WTC11 (cell line): ENCODE data around the gene PHC2. TPM values are rescaled to one million over a fixed set of nuclear protein-coding genes. Genes with fewer than 3 reads are reported as not detected.

Experiments used
- ATAC-seq: fragments of 200-7000 bp; cut with Tn5 transposase; 2 replicates; pipeline ENCODE4 v1.10.0; 2021; ENCODE audit warnings: mild to moderate bottlenecking, moderate library complexity
- CTCF ChIA-PET: fragments of 300-600 bp; sonication (Branson Sonifier 250); formaldehyde crosslinking; loops from one replicate; lab custom pipeline; 2021; ENCODE audit warnings: antibody characterized with exemption; lab: Charles Lee
- POLR2A ChIA-PET: fragments of 350-600 bp; sonication (Branson Sonifier 250); formaldehyde crosslinking; loops from one replicate; lab custom pipeline; 2021; ENCODE audit warnings: antibody characterized with exemption; lab: Charles Lee
- DNase-seq: peaks from one replicate; pipeline ENCODE4 v3.0.0; 2021; ENCODE audit warnings: low spot score
- H3K27ac Mint-ChIP-seq: 2 replicates; pipeline ENCODE4 v1.8.0; 2021; ENCODE audit warnings: mixed read lengths
- H3K27me3 Mint-ChIP-seq: 2 replicates; pipeline ENCODE4 v1.8.0; 2021; ENCODE audit warnings: low read depth, mild to moderate bottlenecking, moderate library complexity, mixed read lengths
- H3K36me3 Mint-ChIP-seq: 2 replicates; pipeline ENCODE4 v1.8.0; 2021; ENCODE audit warnings: mixed read lengths
- H3K4me1 Mint-ChIP-seq: 2 replicates; pipeline ENCODE4 v1.8.0; 2022; ENCODE audit warnings: mixed read lengths
- H3K4me3 Mint-ChIP-seq: 2 replicates; pipeline ENCODE4 v1.8.0; 2021; ENCODE audit warnings: mild to moderate bottlenecking, moderate library complexity, mixed read lengths
- H3K9me3 Mint-ChIP-seq: 2 replicates; pipeline ENCODE4 v1.8.0; 2021; ENCODE audit warnings: mixed read lengths
- AFF4 ChIP-seq: sonication (generic); formaldehyde crosslinking; IDR thresholded peaks from 2 replicates; pipeline ENCODE4 v1.8.1; 2023; ENCODE audit warnings: mild to moderate bottlenecking, missing genetic modification reagents, borderline replicate concordance
- CBFB ChIP-seq: sonication (generic); formaldehyde crosslinking; IDR thresholded peaks from 2 replicates; pipeline ENCODE4 v1.8.1; 2022; ENCODE audit warnings: mild to moderate bottlenecking, low read depth, missing genetic modification reagents
- CREM ChIP-seq: sonication (generic); formaldehyde crosslinking; IDR thresholded peaks from 2 replicates; pipeline ENCODE4 v1.8.1; 2022; ENCODE audit warnings: mild to moderate bottlenecking, missing genetic modification reagents, moderate library complexity
- E2F4 ChIP-seq: sonication (generic); formaldehyde crosslinking; IDR thresholded peaks from 2 replicates; pipeline ENCODE4 v1.8.1; 2022; ENCODE audit warnings: low read depth, mild to moderate bottlenecking, moderate library complexity, missing genetic modification reagents, borderline replicate concordance
- ETV6 ChIP-seq: sonication (generic); formaldehyde crosslinking; IDR thresholded peaks from 2 replicates; pipeline ENCODE4 v1.8.1; 2022; ENCODE audit warnings: mild to moderate bottlenecking, missing genetic modification reagents
- HMGA2 ChIP-seq: fragments of 250-450 bp; sonication (Bioruptor Pico); IDR thresholded peaks from 2 replicates; pipeline ENCODE4 v1.4.0; 2021; ENCODE audit warnings: mild to moderate bottlenecking, moderate library complexity
- HMGXB4 ChIP-seq: sonication (generic); formaldehyde crosslinking; IDR thresholded peaks from 2 replicates; pipeline ENCODE4 v1.8.1; 2023; ENCODE audit warnings: mild to moderate bottlenecking, moderate library complexity, missing genetic modification reagents
- IRF1 ChIP-seq: sonication (generic); formaldehyde crosslinking; IDR thresholded peaks from 2 replicates; pipeline ENCODE4 v1.8.0; 2023; ENCODE audit warnings: missing genetic modification reagents
- MLX ChIP-seq: sonication (generic); formaldehyde crosslinking; IDR thresholded peaks from 2 replicates; pipeline ENCODE4 v1.8.1; 2023; ENCODE audit warnings: mild to moderate bottlenecking, missing genetic modification reagents, moderate library complexity
- MYBL2 ChIP-seq: sonication (generic); formaldehyde crosslinking; IDR thresholded peaks from 2 replicates; pipeline ENCODE4 v1.8.1; 2023; ENCODE audit warnings: mild to moderate bottlenecking, moderate library complexity, missing genetic modification reagents
- NR2C2 ChIP-seq: sonication (generic); formaldehyde crosslinking; IDR thresholded peaks from 2 replicates; pipeline ENCODE4 v1.8.0; 2022; ENCODE audit warnings: mild to moderate bottlenecking, missing genetic modification reagents
- NR3C1 ChIP-seq: sonication (generic); formaldehyde crosslinking; conservative IDR thresholded peaks from 2 replicates; pipeline ENCODE4 v1.8.1; 2023; ENCODE audit warnings: low read depth, mild to moderate bottlenecking, missing genetic modification reagents
- RORB ChIP-seq: fragments of 250-450 bp; sonication (Bioruptor Pico); IDR thresholded peaks from 2 replicates; pipeline ENCODE4 v1.9.0; 2021; ENCODE audit warnings: mild to moderate bottlenecking
- SP1 ChIP-seq: sonication (generic); formaldehyde crosslinking; conservative IDR thresholded peaks from 2 replicates; pipeline ENCODE4 v1.8.1; 2022; ENCODE audit warnings: missing genetic modification reagents
- STAT6 ChIP-seq: sonication (generic); formaldehyde crosslinking; conservative IDR thresholded peaks from 2 replicates; pipeline ENCODE4 v1.8.1; 2023; ENCODE audit warnings: mild to moderate bottlenecking, low read depth, missing genetic modification reagents, moderate library complexity
- USF1 ChIP-seq: sonication (generic); formaldehyde crosslinking; IDR thresholded peaks from 2 replicates; pipeline ENCODE4 v1.8.0; 2022; ENCODE audit warnings: mild to moderate bottlenecking, missing genetic modification reagents
- ZNF263 ChIP-seq: sonication (generic); formaldehyde crosslinking; IDR thresholded peaks from 2 replicates; pipeline ENCODE4 v1.8.1; 2022; ENCODE audit warnings: low read depth, mild to moderate bottlenecking, moderate library complexity, missing genetic modification reagents
- ZNF396 ChIP-seq: fragments of 250-450 bp; sonication (Bioruptor Pico); IDR thresholded peaks from 2 replicates; pipeline ENCODE4 v1.8.0; 2021; ENCODE audit warnings: mild to moderate bottlenecking, moderate library complexity, borderline replicate concordance
- total RNA-seq: library from RNA; stranded (reverse); gene quantifications from 3 replicates; pipeline ENCODE4 v1.2.3, GENCODE V29; 2021
- TF ChIP-seq, protein P1 (sequence below): fragments of 250-450 bp; sonication (Bioruptor Pico); conservative IDR thresholded peaks from 2 replicates; pipeline ENCODE4 v1.9.0; 2021; ENCODE audit warnings: mild to moderate bottlenecking

The PHC2 gene
- total RNA-seq, 1 experiment from 2014 or later, result 7.0 TPM

GRCh38 chr1:33339413-33339812 is 91.5 kb downstream of the PHC2 start:
- Mint-ChIP-seq H3K4me3 (no peak overlapping the region), H3K27ac (no peak overlapping the region), H3K27me3 (peaks cover 63% of the 10 kb centered on the region), H3K36me3 (no peaks in the 10 kb centered on the region), H3K9me3 (no peaks in the 10 kb centered on the region), H3K4me1 (peaks cover 58% of the 10 kb centered on the region)
- DNase-seq (no peak), ATAC-seq (no peak)
- TF ChIP-seq RORB (CRISPR knock-in tag) (no peak), ZNF396 (CRISPR knock-in tag) (no peak), CREM (no peak), HMGA2 (CRISPR knock-in tag) (no peak), ZNF263 (no peak), USF1 (no peak), ETV6 (no peak), STAT6 (no peak), HMGXB4 (no peak), NR2C2 (no peak)
- TF ChIP-seq, protein P1, sequence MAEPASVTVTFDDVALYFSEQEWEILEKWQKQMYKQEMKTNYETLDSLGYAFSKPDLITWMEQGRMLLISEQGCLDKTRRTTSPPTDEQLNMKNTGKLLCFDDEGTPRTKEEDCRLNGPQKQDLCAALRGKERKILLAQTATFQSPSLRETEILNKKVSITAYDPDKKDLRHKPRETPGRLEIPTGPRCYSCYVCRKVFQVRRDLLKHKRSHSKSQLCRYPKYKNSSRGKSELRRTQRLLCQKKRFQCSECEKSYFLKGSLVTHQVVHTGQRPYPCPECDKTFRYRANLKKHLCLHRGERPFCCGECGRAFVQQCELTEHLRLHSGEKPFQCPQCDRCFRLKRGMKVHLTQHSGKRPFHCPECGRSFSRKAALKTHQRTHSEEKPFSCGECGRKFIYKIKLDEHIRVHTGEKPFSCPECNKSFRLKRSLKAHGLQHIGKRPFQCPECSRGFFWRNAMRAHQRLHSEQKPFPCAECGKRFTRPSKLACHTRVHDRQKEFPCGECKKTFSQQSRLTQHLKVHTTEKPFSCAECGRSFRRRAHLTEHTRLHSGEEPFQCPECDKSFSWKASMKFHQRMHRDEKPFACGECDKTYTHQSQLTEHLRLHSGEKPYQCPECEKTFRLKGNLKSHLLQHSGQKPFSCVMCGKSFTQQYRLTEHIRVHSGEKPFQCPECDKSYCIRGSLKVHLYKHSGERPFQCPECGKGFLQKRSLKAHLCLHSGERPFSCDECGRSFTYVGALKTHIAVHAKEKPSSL, result no peak
- ChIA-PET POLR2A (no interaction called here), CTCF (interaction anchor here (0.6 to 4.1 kb wide), 14 partner anchors 9 to 202 kb away, joined by 3 to 37 read pairs (median 4); partner anchors contain the start of genes A3GALT2 and TRIM62)

GRCh38 chr1:33338440-33339211 is 92.3 kb downstream of the PHC2 start:
- Mint-ChIP-seq H3K27me3 (peaks cover 55% of the 10 kb centered on the region), H3K4me1 (peaks cover 58% of the 10 kb centered on the region), H3K36me3 (no peaks in the 10 kb centered on the region), H3K9me3 (no peaks in the 10 kb centered on the region), H3K27ac (peak overlapping the region; percentile 5; the same call in 1 of the 2 replicates), H3K4me3 (no peak overlapping the region)
- POLR2A ChIA-PET, result no interaction called here
- DNase-seq (no peak), ATAC-seq (peak; percentile 26)
- CTCF ChIA-PET, result interaction anchor here (0.9 to 4.1 kb wide), 16 partner anchors 8 to 211 kb away, joined by 3 to 37 read pairs (median 4); partner anchors contain the start of gene A3GALT2
- TF ChIP-seq MLX (CRISPR knock-in tag) (no peak), SP1 (no peak), IRF1 (CRISPR knock-in tag) (no peak), AFF4 (no peak), CBFB (CRISPR knock-in tag) (no peak), MYBL2 (CRISPR knock-in tag) (no peak), E2F4 (CRISPR knock-in tag) (no peak), NR3C1 (CRISPR knock-in tag) (no peak)
